Inflammatory macrophage (primary cell): ENCODE measurements around the gene OR6S1.

Source experiments
- DNase-seq, 2 donors: peaks; one replicate each; pipeline ENCODE4 v3.0.0-alpha.2; 2020 to 2022
- total RNA-seq, 18 experiments: gene quantifications; one replicate each; lab custom pipeline; 2026; ENCODE audit warnings: mixed read lengths in 6 of 18, inconsistent platforms in 2 of 18; lab: John Stamatoyannopoulos, UW

OR6S1 gene
- 0 reads per million in 18 experiments for total RNA-seq

GRCh38 chr14:20641591-20641990 lies at the start of gene OR6S1:
Gene OR6S1, minus strand, starts transcription at chr14:20641691. Its CDS starts 0 bp downstream, at chr14:20641691.
- DNase-seq, result no peak

DNA sequence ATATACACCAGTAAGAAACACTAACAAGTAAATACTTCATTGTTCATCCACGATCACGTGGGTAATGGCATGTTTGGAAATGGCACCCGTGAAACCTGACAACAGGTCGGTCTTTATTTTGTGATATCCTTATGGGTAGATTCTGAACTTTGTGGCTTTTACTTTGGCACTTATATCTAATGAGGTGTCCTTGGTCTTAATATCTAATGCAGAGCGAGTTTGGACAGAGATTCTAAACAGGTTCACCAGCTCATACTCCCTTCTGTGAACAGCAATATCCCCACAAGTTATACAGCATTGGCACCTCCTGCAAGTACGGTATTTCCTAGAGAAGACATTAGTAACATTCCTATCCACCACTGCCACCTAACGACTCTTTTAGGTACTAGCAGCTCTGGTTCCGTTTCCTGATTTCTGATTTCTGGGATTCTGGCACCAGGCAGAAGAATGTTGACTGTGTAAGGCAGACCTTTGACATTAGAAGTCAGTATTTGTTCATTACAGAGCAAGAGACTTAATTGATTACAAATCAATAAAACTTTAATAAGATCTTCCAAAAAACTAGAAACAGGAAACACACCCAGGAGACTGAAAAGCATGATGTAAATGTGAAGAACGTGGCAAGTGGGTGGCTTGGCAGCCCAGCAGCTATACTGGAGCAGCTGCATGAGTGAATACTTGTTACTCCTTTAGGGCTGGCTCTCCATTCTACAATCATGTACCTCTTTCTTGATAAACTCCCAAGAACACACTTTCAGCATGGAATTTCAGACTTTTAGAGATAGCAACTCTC lies 49.6 kb upstream of the OR6S1 start:
- DNase-seq, result peak; percentile 75 to 86

DNA sequence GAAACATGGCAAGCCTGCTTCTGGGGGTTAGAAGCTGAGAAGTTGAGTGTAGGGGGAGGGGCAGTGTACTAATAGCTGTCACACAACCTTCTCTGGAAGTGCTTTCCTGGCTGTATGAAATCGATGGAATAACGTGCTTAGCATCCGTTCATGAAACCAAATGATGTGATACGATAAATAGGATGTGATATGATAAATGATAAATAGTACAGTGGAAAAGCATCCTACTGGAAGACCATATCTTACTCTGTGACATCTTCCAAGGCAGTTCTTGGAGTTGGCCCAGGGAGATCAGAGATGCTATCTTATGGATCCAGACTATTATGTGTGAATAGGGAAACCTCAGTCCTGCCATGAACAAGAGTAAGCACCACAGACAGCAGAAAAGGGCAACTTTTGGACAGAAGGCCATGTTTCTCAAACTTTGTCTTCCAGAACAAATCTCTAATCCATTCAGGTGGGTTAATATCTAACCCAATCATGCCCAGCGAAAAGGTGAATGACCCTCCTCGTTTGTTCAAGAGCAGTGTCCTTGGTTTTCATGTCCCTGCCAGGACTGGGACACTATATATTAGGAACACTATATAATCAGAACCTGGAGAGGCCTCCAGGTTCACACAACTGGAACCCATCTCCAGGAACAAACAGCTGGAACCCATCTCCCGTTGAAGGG lies 46.8 kb upstream of the OR6S1 start, which contains the start of gene ANG:
Gene ANG (plus strand): TSS at position 598 of the 673 bp plus-strand sequence. CDS start 4,801 bp downstream, outside the sequence.
- no peak for DNase-seq

- no peak for DNase-seq
These were observed 46.1 kb upstream of the OR6S1 start for GRCh38 chr14:20687362-20688166.

GRCh38 chr14:20686386-20687143 lies 45.1 kb upstream of the OR6S1 start:
- no peak for DNase-seq

- DNase-seq, result peak in 1 of 2 donors; percentile 9
These were observed 43.4 kb upstream of the OR6S1 start for GRCh38 chr14:20684662-20685456.

- DNase-seq, result peak; percentile 75 to 77
These were observed 42.6 kb upstream of the OR6S1 start, which contains the start of gene RNASE4 for GRCh38 chr14:20683891-20684661. Gene RNASE4, plus strand, starts transcription at chr14:20684560. Its CDS starts 14,812 bp downstream, at chr14:20699372.

- DNase-seq, result peak; percentile 79 to 92
These were observed 41.8 kb upstream of the OR6S1 start for GRCh38 chr14:20683125-20683890.

DNA sequence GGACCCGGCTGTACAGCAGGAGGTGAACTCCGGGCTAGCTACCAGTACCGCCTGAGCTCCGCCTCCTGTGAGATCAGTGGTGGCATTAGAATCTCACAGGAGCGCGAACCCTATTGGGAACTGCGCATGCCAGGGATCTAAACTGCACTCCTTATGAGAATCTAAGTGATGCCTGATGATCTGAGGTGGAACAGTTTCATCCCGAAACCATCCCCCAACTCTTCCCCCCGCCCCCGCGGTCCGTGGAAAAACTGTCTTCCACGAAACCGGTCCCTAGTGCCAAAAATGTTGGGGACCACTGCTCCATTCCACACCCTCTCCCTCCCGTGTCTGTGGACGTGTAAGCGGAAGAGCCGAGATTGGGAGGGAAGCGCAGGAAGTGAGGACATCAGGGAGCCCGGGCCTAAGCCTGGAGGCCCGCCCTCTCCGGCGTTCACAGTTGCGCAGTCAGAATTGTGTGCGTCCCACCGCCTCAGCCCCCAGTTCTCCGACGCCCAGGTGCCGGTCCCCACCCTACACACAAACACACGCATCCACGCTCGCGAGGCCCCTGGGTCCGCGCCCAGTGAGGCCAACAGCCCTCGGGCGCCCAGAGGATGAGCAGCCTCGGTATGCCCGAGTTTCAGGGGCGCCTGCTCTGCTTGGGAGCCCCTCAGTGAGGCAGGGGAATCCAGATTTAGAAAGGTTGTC lies 41.1 kb upstream of the OR6S1 start:
- peak; percentile 78 to 93 for DNase-seq

GRCh38 chr14:20682127-20682434 lies 40.6 kb upstream of the OR6S1 start:
- DNase-seq, result no peak

DNA sequence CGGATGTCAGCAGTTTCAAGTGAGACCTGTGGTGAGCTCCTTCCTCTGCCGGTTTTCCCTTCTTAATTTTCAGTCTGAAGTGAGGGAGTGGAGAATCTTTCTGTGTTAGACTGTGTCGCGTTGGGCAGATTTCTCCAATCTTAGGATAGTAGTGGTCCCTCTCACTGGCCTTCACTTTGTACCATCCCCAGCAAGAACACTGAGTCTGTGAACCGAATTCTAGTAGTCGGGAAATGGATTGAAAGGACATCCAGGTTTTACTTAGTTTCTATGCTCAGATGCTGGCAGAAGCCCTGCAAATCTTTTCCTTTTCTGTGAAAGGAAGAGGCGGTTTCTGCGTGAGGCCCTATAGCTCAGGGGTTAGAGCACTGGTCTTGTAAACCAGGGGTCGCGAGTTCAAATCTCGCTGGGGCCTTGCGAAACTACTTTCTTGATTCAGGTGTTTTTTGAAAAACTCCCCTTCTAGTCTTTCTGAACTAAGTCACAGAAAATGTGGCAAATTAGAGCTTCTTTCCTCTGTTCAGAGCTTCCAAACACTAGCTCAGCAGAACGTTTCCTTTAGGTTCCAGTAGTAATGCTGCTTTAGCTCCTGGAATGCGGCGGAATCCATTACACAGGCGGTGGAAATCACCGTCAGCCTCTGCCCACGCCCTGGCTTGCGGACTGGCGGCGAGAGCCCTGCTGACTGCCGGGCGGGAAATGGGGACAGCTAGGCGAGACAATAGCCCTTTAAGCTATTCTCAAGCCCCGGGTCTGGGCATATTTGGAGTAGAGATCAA lies 40.0 kb upstream of the OR6S1 start:
- peak; percentile 80 to 86 for DNase-seq

GRCh38 chr14:20680843-20681347 lies 39.4 kb upstream of the OR6S1 start:
- DNase-seq, result no peak

DNA sequence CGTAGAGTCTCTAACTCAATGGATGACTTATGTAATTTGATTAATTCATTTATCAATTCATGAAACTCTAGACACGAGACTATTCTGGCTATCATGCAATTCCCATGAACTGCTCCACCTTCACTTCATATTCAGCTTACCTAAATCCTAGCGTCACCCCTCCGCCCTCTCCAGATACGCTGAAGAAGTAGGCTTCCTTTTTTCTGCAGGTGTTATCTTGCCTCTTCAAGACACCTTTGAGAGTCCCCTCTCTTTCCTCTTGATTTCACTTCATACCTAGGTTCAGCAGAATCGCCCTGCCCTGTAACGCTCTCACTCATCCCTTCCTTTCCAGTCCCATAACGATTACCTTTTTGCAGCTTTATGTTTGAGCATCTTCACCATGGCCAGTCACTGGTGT lies 38.9 kb upstream of the OR6S1 start:
- no peak for DNase-seq

DNA sequence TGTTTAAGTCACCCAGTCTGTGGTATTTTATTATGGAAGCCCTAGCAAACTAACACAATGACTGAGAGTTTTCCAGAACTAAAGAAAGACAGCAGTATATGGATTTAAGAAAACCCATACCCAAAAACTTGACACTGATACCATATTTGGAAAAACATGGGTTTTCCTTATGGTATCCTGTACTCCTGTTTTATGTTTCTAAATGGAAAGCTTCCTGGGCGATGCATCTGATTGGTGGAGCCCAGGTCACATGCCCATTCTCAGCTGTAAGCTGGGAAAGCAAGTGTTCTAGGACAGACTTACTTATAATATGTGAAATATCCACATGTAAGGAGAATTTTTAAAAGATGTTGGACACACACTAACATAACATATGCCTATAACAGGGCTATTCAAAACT lies 38.4 kb upstream of the OR6S1 start:
- no peak for DNase-seq

- DNase-seq, result no peak
These were observed 34.6 kb upstream of the OR6S1 start for GRCh38 chr14:20676072-20676471.

DNA sequence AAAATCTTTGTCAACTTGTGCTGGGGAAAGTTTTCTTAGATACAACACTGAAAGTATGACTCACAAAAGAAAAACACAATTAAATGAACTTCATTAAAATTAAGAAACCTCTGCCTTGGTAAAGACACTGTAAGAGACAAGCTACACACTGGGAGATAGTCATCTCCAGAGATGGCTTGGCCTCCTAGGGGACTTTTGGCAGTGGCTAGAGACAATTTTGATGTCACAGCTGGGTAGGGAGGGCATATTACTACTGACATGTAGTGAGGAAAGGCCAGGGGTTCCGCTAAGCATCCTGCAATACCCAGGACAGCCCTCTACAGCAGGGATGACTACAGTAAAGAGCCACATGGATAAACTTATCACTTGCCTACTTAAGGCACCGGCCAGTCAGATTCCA lies 34.2 kb upstream of the OR6S1 start:
- no peak for DNase-seq

DNA sequence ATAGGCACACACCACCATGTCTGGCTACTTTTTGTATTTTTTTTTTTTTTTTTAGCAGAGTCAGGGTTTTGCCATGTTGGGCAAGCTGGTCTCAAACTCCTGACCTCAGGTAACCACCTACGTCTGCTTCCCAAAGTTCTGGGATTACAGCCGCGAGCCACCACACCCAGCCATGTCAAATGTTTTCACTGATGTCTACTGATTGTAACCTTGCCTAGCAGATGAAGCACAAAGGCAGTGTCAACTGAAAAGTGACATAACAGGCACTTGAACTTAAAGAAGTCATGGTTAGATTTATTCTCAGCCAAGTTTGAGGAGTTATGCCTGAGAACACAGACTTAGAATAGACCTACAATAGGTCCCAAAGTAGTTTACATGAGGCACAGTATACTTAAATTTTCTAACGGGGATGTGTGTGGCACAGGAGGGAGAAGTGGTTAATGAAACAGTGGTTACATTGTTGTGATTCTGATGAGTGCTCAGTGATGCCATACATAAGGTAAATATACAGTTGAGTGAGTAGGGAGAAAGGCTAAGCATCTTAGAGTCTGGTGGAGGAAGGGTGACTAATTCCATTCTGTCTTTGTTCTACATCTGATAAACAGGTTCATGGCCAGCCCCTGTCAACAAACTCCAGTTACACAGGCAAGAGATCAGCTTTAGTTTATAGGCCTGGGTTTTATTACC lies 30.2 kb upstream of the OR6S1 start:
- no peak for DNase-seq

DNA sequence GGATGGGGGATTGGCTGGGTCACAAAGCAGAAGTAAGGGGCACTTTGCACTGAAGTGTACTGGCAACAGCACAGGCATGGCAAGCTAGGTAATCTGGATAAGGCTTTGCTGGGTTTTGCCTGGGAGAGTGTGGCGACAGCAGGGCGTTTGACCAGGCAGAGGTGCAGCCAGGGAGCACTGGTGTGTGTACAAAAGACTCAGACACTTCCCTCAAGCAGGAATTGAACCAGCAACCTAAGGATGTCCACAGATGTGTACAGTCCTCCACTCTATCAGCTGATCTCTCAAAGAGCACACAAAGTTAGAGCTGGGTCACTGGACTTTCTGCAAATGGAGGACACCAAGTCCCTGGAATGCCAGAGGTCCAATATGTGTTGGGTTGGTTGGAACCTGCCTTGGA lies 27.5 kb upstream of the OR6S1 start:
- no peak for DNase-seq
